Effector memory CD4-positive, alpha-beta T cell (primary cell): ENCODE data around the gene NVL.

Source experiments
- DNase-seq, 3 donors: peaks; one replicate each; pipeline ENCODE4 v3.0.0-alpha.2; 2020
- H3K27ac ChIP-seq: 2 replicates; pipeline ENCODE4 v1.7.0; 2013; ENCODE audit warnings: mild to moderate bottlenecking, low read length, moderate library complexity; ENCODE audit not compliant: insufficient read depth, poor library complexity, severe bottlenecking
- H3K27me3 ChIP-seq: replicated peaks from 2 replicates; pipeline ENCODE4 v1.7.0; 2013; ENCODE audit warnings: mild to moderate bottlenecking, low read length; ENCODE audit not compliant: insufficient read depth, control insufficient read depth, poor library complexity, severe bottlenecking
- H3K36me3 ChIP-seq: 2 replicates; pipeline ENCODE4 v1.7.0; 2013; ENCODE audit warnings: mild to moderate bottlenecking, low read length, moderate library complexity; ENCODE audit not compliant: control insufficient read depth, insufficient read depth
- H3K4me1 ChIP-seq: 2 replicates; pipeline ENCODE4 v1.7.0; 2013; ENCODE audit warnings: low read length, mild to moderate bottlenecking; ENCODE audit not compliant: control insufficient read depth, insufficient read depth, poor library complexity, severe bottlenecking
- H3K4me3 ChIP-seq: 2 replicates; pipeline ENCODE4 v1.7.0; 2013; ENCODE audit warnings: low read length, low read depth, mild to moderate bottlenecking; ENCODE audit not compliant: insufficient read depth, poor library complexity, severe bottlenecking
- H3K9me3 ChIP-seq: 2 replicates; pipeline ENCODE4 v1.7.0; 2013; ENCODE audit warnings: mild to moderate bottlenecking, low read length, moderate library complexity; ENCODE audit not compliant: control insufficient read depth

The NVL gene

DNA sequence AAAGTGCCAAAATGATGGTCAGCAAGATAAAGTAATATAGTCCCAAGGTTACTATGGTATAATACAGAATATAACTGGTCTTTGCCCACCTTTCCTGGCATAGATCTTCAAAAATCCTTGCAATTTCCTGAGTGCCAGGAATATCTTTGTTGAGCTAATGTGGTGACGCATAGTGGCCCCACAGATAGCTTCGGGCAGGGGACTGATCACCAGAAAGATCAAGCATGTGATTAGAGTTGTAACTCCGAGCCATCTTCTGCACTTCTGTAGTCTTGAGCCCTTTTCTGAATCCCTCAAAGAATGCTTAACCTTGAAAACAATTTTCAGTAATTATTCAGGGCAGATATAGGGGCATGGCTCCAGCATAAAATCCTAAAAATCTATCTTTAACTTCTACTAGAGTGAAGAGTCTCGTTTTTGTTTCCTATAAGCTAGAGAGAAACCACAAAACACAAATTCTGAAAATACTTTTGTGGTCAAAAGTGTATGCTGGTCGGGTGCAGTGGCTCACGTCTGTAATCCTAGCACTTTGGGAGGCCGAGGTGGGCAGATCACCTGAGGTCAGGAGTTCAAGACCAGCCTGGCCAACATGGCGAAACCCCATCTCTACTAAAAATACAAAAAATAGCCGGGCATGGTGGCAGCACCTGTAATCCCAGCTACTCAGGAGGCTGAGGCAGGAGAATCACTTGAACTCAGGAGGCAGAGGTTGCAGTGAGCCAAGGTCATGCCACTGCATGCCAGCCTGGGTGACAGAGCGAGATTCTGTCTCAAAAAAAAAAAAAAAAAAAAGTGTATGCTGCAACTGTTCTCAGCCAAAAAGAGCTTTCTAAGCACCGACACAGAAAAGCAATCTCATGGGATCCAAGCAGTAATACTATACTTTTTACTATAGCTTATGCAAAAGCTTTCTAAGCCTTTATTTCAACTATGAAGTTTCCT lies 62.8 kb downstream of the NVL start:
- no peak for DNase-seq
- H3K4me3 ChIP-seq = no peak overlapping the region
- H3K27me3 ChIP-seq = no peaks in the 10 kb centered on the region
- no peaks in the 10 kb centered on the region for H3K9me3 ChIP-seq
- no peaks in the 10 kb centered on the region for H3K4me1 ChIP-seq
- no peak overlapping the region for H3K27ac ChIP-seq
- H3K36me3 ChIP-seq = no peaks in the 10 kb centered on the region

DNA sequence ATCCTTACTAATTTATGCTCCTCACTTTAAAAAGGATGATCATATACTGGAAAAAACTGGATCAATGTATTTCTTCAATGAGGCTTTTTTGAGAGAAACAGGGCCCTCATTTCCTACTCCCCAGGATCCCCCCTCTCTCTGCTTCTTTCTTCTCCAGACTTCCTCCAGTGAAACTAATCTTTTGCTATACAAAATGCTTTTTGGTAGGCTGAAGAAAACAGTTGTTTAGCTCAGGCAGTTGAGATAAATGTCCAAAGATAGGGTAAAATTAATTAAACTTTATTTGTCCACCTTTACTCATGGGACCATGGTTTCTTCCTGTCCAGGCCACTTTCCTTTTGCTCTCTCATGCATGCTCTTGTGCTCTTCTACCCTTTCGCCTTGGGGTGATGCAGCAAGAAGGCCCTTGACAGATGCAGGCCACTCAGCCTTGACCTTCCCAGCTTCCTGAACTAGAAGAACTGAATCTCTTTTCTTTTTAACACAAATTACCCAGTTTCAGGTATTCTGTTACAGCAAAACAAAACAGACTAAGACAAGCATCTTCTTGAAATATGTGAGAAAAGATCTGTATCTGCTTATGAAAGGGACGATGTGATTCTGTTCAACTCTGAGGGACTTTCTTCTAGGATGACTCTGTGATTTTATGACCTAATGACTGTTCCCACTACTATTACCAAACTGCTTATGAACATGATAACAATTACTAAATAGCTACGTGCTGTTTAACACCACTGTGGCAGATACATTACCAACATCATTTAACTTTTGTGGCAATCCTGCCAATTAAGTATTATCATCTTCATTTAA lies 63.7 kb downstream of the NVL start:
- no peak for DNase-seq
- no peaks in the 10 kb centered on the region for H3K36me3 ChIP-seq

GRCh38 chr1:224264321-224264720 lies 65.7 kb downstream of the NVL start:
- no peaks in the 10 kb centered on the region for H3K4me1 ChIP-seq
- H3K27me3 ChIP-seq = no peaks in the 10 kb centered on the region
- no peak overlapping the region for H3K4me3 ChIP-seq
- no peak overlapping the region for H3K27ac ChIP-seq
- no peaks in the 10 kb centered on the region for H3K36me3 ChIP-seq
- H3K9me3 ChIP-seq = no peaks in the 10 kb centered on the region
- no peak for DNase-seq

More for the DNA sequence above, 63.7 kb downstream of the NVL start:
- Histone ChIP-seq H3K27ac (no peak overlapping the region), H3K4me3 (no peak overlapping the region), H3K9me3 (no peaks in the 10 kb centered on the region), H3K4me1 (no peaks in the 10 kb centered on the region), H3K27me3 (no peaks in the 10 kb centered on the region)

DNA sequence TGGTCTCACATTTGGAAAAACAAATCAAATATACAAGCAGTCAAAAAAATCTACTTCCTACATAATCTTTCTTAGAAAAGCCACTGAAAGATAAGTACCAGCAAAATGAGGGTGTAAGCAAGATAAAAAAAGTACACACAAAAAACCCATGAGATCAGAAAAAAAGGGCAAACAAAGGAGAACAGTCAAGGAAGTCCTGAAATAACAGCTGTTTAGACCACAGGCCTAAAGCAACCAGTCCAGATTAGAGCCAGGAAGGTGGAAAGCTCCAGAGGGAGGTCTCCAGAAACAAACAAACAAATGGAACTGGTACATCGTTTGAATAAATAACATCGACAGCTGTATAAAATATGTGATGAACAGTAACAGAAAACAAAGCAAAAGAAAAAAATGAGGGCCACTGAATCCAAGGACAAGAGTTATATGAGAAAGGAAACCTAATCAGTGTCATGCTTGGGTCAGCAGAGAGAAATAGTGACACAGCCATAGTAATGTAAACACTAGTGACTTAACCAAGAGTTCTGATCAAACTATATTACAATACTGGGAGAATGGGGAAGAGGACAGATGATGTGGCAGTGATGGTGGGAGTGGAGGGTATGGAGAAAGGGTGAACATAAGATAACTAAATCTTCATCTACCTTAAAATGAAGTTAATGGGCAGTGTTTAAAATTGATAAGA lies 67.5 kb downstream of the NVL start:
- Histone ChIP-seq H3K4me3 (no peak overlapping the region), H3K27ac (no peak overlapping the region), H3K27me3 (no peaks in the 10 kb centered on the region), H3K4me1 (no peaks in the 10 kb centered on the region), H3K9me3 (no peaks in the 10 kb centered on the region), H3K36me3 (no peaks in the 10 kb centered on the region)
- no peak for DNase-seq

DNA sequence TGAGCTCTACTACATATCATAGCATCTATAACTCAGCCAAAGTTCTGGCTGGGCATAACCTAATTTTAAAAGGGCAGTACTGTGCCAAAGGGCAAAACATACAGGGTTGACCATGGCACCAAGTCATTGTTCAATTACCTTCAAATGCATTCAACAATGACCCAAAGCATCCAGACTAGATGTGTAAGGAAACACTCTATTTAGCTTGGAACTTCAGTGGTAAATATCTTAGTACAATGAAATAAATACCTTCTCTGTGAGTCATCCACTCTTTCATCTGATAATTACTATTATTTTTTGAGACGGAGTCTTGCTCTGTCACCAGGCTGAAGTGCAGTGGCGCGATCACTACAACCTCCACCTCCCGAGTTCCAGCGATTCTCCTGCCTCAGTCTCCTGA lies 70.0 kb downstream of the NVL start:
- Histone ChIP-seq H3K36me3 (no peaks in the 10 kb centered on the region), H3K4me3 (no peak overlapping the region), H3K27me3 (no peaks in the 10 kb centered on the region), H3K4me1 (no peaks in the 10 kb centered on the region), H3K27ac (no peak overlapping the region), H3K9me3 (no peaks in the 10 kb centered on the region)
- DNase-seq = no peak

- no peaks in the 10 kb centered on the region for H3K4me1 ChIP-seq
- DNase-seq = no peak
- no peaks in the 10 kb centered on the region for H3K27me3 ChIP-seq
- H3K4me3 ChIP-seq = no peak overlapping the region
- H3K27ac ChIP-seq = no peak overlapping the region
- no peaks in the 10 kb centered on the region for H3K9me3 ChIP-seq
- no peaks in the 10 kb centered on the region for H3K36me3 ChIP-seq
Measured at GRCh38 chr1:224258351-224258750, 71.6 kb downstream of the NVL start.

DNA sequence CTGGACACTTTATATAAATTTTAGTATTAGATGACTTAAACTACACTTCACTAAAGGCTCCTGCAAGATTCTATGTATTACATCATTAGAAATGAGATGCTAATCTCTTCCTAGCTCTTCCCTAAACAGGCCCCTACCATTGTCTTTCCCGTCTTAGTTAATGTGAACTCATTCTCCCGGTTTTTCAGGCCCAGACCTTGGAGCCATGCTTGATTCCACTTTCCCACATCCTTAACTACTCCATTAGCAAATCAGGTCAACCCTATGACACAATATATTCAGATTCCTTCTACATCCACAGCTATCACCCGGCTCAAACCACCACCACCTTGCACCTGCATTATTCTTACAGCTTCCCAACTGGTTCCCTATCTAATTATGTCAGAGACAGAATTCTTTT lies 73.3 kb downstream of the NVL start:
- Histone ChIP-seq H3K27me3 (no peaks in the 10 kb centered on the region), H3K9me3 (no peaks in the 10 kb centered on the region), H3K4me1 (no peaks in the 10 kb centered on the region), H3K36me3 (no peaks in the 10 kb centered on the region), H3K4me3 (no peak overlapping the region), H3K27ac (no peak overlapping the region)
- DNase-seq = no peak

GRCh38 chr1:224253721-224254120 lies 76.3 kb downstream of the NVL start:
- H3K9me3 ChIP-seq = no peaks in the 10 kb centered on the region
- DNase-seq = no peak
- H3K27me3 ChIP-seq = no peaks in the 10 kb centered on the region
- no peak overlapping the region for H3K4me3 ChIP-seq
- H3K36me3 ChIP-seq = peaks cover 10% of the 10 kb centered on the region
- H3K27ac ChIP-seq = no peak overlapping the region
- H3K4me1 ChIP-seq = no peaks in the 10 kb centered on the region

- DNase-seq = no peak
- no peaks in the 10 kb centered on the region for H3K9me3 ChIP-seq
- H3K36me3 ChIP-seq = peaks cover 16% of the 10 kb centered on the region
- no peak overlapping the region for H3K27ac ChIP-seq
- H3K27me3 ChIP-seq = no peaks in the 10 kb centered on the region
- H3K4me3 ChIP-seq = no peak overlapping the region
- no peaks in the 10 kb centered on the region for H3K4me1 ChIP-seq
Measured at GRCh38 chr1:224252479-224252878, 77.5 kb downstream of the NVL start.
